GM19238 (cell line): ENCODE results near the gene SIGLEC9.
A peak's percentile ranks its signal among the peaks of the same experiment; 100 is the strongest.
"Not testable (repeated sequence)": the region's sequence is repeated elsewhere in the genome, so short reads cannot be mapped to it uniquely, and the experiment has no call there.

ENCODE experiments used
- DNase-seq: peaks from one replicate; pipeline ENCODE4 v3.0.0; 2011; ENCODE audit warnings: low spot score; ENCODE audit not compliant: insufficient read length

SIGLEC9 gene

DNA sequence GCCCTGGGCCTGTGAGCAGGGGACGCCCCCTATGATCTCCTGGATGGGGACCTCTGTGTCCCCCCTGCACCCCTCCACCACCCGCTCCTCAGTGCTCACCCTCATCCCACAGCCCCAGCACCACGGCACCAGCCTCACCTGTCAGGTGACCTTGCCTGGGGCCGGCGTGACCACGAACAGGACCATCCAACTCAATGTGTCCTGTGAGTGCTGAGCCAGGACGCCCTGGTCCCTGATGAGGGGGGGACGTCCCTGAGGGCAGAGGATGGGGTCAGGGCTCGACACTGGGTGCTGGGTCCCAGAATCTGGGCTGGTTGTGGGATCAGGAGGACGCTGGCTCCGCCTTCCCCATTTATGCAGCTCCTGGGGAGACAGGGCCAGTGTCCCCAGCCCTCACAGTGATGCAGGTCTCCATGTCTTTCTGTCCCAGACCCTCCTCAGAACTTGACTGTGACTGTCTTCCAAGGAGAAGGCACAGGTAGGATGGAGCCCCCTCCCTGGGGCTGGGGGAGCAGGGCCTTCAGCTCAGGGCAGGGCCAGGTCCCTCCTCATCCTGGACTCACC, 19.9 kb downstream of the SIGLEC9 start:
- no peak for DNase-seq

DNA sequence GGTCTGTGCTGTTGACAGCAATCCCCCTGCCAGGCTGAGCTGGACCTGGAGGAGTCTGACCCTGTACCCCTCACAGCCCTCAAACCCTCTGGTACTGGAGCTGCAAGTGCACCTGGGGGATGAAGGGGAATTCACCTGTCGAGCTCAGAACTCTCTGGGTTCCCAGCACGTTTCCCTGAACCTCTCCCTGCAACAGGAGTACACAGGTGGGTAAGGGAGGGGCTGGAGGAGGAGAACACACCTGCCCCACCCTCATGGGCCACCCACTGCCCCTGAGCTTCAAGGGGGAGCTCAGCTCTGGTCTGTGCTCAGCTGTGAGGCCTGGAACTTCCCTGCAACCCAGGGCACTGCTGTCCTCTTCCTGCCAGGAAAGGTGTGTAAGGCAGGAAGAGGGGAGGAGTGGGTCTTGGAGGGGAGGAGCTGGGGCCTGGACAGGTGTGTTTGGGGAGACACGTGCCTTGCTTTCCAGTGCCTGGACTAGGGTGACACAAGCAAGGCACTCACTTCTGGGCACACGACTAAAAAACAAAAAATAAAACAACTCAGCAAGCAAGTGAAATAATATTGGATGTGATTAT, 21.3 kb downstream of the SIGLEC9 start:
- DNase-seq: no peak

DNA sequence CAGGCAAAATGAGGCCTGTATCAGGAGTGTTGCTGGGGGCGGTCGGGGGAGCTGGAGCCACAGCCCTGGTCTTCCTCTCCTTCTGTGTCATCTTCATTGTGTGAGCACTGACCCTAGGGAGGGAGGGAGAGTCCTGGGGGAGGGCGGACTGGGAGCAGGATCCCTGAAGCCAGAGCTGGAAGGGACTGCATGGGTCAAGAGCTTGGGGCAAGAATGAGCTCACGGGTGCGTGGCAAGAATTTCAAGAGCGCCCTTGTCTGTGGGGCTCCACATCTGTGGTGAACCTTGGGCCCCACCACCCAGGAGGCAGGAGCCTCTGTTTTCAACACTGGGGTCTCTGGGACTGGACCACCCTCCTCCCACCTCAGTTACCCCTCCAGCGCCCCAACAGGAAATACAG, 22.0 kb downstream of the SIGLEC9 start:
- no peak for DNase-seq

DNA sequence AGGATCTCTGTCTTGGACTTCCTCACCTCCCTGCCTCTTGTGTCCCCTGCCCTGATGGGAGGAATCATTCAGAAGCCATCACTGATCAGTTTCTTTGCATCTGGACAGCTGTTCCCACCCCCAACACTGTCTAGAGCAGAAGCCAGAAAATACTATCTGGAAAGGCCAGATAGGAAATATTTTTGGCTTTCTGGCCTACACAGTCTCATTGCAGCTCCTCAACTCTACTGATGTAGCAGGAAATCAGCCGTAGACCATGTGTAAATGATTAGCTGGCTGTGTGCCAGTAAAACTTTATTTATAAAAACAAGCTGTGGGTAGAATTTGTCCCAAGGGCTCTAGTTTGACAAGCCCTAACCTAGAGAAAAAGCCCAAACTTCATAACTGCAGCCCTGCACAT, 23.0 kb downstream of the SIGLEC9 start:
- no peak for DNase-seq

DNA sequence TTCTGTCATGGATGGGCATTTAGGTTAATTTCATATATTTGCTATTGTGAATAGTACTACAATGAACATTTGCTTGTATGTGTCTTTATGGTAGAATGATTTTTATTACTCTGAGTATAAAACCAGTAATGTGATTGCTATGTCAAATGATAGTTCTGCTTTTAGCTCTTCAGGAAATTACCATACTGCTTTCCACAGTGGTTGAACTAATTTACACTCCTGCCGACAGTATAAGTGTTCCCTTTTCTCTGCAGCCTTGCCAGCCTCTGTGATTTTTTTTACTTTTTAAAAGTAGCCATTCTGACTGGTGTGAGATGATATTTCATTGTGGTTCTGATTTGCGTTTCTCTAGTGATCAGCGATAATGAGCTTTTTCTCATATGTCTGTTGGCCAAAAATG, 23.9 kb downstream of the SIGLEC9 start:
- no peak for DNase-seq

DNA sequence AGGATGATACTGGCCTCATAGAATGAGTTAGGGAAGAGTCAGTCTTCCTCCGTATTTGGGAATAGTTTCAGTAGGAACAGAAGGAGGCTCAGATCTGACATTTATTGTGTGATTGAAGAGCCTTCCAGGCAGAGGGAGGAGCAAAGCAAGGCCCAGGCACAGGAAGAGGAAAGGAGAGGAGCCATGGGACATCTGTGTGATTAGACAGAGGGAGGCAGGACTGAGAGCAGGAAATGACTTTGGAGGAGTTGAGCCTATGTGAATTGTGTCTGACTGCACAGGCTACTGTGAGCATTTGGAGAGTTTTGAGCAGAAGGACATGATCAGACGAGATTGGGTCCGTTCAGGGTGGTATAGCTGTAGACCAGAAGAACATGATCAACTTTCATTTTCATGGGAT, 25.9 kb downstream of the SIGLEC9 start:
- no peak for DNase-seq

DNA sequence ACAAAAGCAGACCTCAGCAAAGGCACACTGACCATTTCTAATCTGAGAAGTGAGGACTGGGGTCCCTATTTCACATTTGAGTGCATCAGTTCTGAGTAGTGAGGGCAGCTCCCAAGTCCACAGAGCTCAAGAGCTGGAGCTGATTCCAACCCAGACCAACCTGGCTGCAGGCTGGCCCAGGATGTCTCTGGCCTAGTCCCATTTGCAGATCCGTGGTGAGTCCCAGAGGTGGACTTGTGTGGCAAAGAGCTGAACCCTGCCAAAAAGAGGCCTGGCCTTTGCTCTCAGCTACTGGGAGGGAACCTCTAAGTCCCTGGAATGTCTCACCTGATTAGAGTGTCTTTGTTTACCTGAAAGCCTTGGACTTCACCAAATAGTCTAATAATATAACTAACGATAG, 32.0 kb downstream of the SIGLEC9 start:
- DNase-seq: no peak

DNA sequence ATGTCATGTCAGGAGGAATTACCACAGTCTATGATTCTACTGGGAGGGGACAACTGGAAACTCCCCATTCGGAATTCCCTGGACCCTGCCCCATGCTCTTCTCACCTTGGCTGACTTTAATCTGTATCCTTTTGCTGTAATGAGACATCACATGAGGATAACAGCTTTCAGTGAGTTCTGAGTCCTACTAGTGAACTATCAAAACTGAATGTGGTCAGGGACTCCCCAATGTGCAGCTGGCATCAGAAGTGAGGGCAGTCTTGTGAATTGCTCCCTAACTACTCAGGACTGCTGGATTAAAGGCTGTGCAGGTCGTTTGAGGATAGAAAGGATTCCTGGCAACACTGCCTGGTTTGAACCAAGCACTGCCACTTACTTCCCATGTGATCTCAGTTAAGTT, 32.6 kb downstream of the SIGLEC9 start:
- no peak for DNase-seq

DNA sequence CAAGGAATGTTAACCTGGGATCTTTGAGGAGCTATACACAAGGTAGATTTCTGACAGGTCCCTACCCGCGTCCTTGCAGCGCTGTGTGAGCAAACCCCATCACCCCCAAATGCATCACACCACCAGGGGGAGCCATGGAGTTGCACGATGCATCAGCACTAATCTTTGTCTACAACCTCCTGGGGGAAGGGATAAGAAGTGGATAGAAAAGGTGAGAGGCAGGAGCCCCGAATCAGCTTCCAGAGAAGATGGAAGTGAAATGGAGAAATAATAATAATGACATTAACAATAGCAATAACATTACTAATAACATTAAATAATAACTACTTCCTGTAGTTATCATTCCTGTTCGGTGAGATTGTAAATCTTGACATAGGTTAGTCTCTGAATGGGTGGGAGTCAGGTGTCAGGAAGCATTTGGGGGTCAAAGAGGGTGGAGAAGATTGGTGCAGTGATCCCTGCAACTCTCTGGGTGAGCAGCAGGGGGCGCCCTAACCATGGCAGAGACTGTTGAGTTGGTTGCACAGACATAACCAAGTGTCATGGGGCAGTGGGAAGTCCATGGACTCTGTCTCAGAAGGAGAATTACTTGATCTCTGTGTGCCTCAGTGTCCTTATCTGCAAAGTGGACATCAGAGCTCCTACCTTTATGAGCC, 33.9 kb downstream of the SIGLEC9 start:
- DNase-seq: peak; percentile 32

DNA sequence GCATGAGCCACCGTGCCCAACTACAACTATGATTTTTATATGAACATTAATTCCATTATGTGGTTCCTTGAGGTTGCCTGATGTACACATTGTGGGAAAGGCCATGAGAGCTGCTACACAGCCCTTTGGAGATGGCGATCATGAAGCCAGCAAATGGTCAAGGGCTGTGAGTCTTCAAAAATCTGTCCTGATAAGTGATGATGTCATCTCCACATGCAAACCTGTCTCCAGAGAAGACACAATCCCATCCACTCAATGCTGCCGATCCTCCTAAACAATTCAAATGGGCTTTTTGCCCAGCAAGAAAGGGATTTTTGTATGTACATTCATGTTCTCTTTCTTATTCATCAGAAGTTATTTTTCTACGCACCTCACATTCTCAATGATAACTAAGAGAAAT, 35.0 kb downstream of the SIGLEC9 start:
- no peak for DNase-seq

DNA sequence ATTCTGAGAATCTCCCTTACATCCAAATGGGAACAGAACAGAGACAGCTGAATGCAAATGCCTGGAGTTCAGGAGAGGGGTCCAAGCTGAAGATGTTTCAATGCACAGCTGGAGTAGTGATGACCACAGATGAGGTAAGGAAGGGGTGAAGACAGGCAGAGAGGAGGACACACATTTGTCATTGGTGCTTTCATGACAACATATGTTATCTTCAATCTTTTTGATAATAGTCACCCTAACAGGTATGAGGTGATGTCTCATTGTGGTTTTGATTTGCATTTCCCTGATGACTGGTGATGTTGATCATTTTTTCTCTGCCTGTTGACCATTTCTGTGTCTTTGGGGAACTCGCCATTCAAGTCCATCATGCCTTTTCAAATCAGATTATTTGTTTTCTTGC, 36.6 kb downstream of the SIGLEC9 start:
- DNase-seq: no peak

DNA sequence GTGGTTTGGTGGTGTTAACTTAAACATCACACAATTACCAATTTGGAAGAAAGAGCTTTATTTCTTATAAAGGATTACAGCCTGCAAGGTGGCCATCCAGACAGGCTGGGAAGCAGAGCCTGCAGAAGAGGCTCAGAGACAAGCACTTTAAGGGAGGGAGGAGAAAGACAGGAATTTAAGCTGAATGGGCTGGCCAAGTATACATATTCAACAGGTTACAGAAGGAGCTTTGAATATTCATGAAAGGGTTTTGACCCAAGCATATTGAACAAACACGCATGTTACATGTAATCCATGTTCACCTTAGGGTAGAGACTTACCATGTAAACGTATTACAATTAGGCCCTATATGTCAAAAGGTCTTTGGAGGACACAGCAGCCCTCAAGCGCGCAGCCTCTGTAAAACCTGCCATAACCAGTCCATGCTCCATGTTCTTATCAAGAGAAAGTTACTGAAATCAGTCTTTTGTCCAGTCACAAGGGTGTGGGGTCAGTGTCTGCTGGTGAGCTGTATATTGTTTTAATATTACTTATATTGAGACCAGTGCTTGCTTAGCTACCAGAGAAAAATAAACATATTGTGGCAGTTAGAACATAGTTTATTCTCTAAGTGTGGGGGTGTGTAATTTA, 37.3 kb downstream of the SIGLEC9 start:
- no peak for DNase-seq

DNA sequence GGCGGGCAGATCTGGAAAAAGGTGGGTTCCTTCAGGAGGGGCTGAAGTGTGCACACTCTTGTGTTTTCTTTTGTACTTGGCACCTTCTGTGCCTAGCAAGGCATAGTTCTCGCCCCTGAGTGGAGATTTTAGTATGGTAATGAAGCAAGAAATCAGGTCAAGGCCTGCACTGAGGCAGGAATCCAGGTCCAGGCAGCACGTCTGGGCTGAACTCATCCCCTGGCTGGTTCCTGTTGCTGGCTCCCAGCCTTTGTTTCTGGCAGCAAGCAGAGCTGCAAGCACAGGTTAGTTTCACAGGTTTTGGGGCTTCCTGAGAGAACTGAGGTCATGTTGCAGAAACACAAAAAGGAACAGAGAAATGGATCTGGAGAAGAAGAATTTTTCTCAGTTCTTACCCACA, 38.6 kb downstream of the SIGLEC9 start:
- DNase-seq: no peak

DNA sequence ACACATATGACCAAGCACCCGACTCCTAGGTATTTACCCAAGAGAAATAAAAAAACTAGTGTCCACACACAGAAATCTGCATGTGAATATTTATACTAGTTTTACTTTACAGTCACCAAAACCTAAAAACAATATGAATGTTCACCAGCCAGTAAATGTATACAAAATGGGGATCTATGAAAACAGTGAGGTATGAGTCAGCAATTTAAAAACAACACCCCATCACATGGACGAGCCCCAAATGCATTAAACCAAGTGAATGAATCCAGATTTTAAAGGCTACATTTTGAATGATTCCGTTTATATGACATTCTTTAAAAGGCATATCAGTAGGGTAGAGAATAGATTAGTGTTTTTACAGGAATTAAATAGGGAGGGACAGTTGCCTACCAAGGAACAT, 39.5 kb downstream of the SIGLEC9 start:
- DNase-seq: no peak

DNA sequence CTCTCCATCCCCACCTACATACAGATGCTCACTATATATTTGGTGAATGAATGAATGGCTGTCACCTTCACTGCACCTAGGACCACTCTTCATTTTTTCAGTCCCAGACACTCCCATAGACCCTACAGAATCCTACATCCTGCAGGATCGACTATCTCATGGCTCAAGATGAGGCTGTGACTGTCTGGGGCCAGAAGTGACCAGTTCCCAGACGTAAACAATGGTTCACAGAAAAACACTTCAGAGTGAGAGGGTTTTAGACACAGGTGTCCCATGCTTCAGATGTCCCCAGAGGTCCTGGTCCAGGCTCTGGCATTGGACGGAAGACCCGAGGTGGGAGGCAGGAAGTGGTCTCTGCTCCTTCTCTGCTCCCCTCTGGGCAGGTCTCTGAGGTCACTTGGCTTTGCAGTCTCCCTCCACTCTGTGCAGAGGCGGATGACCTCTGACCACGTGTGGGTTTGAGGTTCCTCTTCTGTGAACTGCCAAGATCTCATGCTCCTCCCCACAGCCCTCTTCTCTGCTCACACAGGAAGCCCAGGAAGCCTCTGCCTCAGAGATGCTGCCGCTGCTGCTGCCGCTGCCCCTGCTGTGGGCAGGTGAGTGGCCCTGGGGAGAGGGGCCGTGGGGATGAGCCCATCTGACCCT, 42.3 kb downstream of the SIGLEC9 start:
- no peak for DNase-seq

DNA sequence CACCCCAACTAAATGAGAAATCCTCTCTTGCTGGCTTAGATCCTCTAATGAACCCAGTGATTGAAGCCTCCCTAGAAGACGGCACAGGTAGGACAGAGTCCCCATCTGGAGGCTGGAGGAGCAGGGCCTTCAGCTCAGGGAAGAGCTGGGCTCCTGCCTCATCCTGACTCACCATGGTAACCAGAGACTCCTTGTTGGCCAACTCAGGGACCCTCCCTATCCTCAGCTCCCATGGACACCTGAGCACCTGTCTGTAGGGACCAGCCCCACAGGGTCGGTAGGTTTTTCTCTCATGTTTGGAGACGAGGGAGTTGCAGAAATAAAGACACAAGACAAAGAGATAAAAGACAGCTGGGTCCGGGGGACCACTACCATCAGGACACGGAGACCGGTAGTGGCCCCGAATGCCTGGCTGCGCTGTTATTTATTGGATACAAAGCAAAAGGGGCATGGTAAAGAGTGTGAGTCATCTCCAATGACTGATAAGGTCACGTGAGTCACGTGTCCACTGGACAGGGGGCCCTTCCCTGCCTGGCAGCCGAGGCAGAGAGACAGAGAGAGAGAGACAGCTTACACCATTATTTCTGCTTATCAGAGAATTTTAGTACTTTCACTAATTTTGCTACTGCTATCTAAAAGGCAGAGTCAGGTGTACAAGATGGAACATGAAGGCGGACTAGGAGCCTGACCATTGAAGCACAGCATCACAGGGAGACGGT, 44.0 kb downstream of the SIGLEC9 start:
- no peak for DNase-seq

DNA sequence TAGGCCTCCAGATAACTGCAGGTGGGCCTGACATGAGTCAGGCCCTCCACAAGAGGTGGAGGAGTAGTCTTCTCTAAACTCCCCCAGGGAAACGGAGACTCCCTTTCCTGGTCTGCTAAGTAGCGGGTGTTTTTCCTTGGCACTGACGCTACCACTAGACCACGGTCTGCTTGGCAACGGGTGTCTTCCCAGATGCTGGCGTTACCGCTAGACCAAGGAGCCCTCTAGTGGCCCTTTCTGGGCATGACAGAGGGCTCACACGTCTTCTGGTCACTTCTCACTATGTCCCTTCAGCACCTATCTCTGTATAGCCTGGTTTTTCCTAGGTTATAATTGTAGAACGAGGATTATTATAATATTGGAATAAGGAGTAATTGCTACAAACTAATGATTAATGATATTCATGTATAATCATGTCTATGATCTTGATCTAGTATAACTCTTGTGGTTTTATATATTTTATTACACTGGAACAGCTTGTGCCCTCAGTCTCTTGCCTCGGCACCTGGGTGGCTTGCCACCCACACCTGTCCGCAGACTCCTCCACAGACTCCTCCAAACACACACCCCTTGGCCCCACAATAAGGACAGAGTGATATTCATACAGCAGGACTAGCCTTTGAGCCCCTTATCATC, 44.7 kb downstream of the SIGLEC9 start:
- DNase-seq: not testable (repeated sequence)

DNA sequence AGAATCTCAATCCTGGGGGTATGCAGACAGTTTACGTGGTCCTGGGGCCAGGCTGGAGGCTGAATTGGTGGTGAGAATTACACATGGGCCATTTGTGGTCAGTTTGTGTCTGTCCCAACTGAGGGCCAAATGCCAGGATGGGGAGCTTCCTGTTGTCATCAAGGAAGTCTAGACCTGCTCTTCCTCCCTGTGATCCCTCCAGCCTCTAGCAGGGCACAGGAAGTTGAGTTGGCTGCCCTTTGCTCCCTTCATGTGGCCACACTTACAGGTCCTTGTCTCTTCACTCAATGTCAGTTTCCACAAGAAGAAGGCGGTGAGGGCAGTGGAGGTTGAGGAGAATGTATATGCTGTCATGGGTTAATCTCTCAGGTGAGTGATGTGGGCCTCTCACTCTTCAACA, 47.5 kb downstream of the SIGLEC9 start:
- no peak for DNase-seq

DNA sequence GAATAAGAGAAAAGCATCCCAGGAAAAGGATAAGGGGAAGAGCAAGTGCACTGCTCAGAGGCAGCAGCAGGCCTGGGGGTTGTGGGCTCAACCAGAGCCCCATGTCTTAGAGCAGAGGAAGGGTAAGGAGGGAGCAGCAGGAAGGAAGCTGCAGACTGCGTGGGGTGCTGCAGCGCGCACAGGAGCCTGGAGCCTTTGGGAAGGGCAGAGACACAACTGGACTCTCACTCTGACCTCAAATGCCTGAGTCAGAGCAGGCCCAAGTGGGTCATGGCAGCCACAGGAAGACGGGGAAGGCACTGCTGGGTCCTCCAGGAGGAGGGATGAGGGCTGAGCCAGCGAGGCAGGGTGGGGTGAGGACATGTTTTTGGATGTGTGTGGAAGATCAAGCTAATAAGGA, 49.0 kb downstream of the SIGLEC9 start:
- no peak for DNase-seq

DNA sequence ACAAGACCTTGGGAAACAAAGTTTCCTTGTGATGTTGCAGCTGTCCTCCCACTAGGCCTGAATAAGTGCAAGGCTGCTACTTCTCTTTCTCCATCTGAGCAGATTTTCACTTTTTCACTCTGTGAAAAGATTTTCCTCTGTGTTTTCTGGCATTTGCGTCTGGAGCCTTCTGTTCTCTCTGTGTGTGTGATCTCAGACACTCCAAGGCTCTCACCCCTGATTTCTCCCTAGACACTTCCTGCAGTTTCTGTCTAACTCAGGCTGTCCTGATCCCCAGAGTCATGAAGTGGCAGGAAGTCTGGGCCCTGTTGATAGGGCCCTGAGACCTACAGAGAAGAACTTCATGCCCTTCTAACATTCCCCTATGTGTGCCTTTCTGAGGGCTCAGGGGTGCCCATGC, 54.5 kb downstream of the SIGLEC9 start:
- no peak for DNase-seq
